ENCODE measurements around the gene PCDHB15.
"Not testable (repeated sequence)": the region's sequence is repeated elsewhere in the genome, so short reads cannot be mapped to it uniquely, and the experiment has no call there.

PCDHB15 gene

DNA sequence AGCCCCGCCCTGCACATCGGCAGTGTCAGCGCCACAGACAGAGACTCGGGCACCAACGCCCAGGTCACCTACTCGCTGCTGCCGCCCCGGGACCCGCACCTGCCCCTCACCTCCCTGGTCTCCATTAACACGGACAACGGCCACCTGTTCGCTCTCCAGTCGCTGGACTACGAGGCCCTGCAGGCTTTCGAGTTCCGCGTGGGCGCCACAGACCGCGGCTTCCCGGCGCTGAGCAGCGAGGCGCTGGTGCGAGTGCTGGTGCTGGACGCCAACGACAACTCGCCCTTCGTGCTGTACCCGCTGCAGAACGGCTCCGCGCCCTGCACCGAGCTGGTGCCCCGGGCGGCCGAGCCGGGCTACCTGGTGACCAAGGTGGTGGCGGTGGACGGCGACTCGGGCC lies 1.8 kb downstream of the PCDHB15 start:
- not testable (repeated sequence) for DNase-seq (ENCODE audit: extremely low read depth in 1 of 2, low read depth in 1 of 2)

DNA sequence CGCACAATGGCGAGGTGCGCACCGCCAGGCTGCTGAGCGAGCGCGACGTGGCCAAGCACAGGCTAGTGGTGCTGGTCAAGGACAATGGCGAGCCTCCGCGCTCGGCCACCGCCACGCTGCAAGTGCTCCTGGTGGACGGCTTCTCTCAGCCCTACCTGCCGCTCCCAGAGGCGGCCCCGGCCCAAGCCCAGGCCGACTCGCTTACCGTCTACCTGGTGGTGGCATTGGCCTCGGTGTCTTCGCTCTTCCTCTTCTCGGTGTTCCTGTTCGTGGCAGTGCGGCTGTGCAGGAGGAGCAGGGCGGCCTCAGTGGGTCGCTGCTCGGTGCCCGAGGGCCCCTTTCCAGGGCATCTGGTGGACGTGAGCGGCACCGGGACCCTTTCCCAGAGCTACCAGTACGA lies 2.2 kb downstream of the PCDHB15 start:
- not testable (repeated sequence) for DNase-seq (ENCODE audit: extremely low read depth in 1 of 2, low read depth in 1 of 2)

- DNase-seq (ENCODE audit: extremely low read depth in 1 of 2, low read depth in 1 of 2): no peak
These were observed 5.4 kb downstream of the PCDHB15 start for GRCh38 chr5:141250576-141250975.

GRCh38 chr5:141258464-141258863 lies 13.3 kb downstream of the PCDHB15 start:
- no peak for DNase-seq (ENCODE audit: extremely low read depth in 1 of 2, low read depth in 1 of 2)

DNA sequence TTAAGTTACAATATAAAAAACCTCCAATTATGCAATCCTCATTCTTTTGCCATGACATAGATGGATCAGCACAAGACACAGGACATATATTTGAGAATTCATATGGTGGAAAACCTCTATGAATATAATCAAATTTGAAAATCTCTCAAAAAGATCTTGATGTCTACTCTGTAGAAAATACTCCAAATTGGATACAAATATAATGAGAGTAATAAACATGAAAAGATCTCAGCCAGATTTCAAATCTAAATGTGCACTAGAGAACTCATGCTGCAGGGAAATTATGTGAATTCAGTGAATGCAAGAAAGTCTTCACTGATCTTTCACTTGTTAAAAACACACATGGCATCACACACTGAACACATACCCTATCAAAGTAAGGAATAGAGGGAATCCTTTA lies 13.8 kb downstream of the PCDHB15 start:
- no peak for DNase-seq (ENCODE audit: extremely low read depth in 1 of 2, low read depth in 1 of 2)

DNA sequence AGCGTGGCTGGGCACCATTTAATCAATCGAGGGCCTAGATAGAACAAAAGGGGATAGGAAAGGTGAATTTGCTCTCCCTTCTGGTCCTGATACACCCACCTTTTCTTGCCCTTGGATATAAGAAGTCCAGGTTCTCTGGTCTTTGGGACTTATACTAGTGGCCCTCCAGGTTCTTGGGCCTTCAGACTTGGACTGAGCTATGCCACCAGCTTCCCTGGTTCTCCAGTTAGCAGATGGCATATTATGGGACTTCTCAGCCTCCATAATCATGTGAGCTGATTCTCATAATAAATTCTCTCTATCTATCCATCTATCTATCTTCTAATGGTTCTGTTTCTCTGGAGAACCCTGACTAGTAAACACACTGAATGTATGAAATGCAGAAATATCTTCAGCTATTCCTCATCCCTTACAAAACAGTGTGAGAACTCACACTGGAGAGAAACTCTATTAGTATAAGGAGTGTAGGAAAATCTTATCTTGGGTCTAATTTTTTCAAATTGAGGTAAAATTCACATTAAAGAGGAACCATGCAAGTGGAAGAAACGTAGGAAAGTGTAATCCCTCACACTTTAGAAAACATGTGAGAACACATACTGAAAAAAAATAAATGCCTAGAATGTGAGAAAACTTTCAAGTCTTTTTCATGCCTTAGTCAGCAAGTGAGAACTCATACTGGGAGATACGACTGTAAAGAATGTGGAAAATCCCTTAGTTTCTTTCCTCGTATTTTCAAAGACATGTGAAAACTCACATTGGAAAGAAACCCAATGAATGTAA lies 15.5 kb downstream of the PCDHB15 start:
- DNase-seq (ENCODE audit: extremely low read depth in 1 of 2, low read depth in 1 of 2): no peak

DNA sequence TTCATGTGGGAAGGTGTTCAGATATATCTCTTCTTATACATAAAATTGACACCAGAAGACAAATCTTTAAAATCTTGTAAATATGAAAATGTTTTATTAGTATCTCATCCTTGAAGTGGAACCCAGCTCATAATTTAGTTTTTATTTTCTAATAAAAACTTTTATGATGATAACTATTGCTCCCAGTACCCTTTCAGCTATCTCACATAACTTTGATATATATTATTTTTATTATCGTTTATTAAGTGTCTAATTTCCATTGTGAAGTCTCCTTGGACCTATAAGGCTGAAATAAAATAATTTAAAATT lies 16.0 kb downstream of the PCDHB15 start:
- no peak for DNase-seq (ENCODE audit: extremely low read depth in 1 of 2, low read depth in 1 of 2)

DNA sequence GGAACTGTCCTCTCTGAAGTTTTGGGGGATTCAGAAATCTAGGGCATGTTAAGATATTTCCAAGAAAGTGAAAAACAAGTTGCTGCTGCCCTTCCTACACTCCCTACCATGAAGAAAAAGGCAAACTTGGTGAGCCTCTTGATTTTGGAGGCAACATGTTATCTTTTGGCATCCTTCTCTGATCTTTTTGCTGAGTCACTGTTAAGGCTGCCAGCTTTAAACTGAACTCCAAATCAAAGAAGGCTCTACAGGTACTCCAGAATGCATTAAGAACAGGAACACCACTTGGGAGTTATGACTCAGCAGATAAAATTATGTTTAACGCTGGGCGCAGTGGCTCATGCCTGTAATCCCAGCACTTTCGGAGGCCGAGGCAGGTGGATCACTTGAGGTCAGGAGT lies 24.0 kb downstream of the PCDHB15 start:
- no peak for DNase-seq (ENCODE audit: extremely low read depth in 1 of 2, low read depth in 1 of 2)

- DNase-seq (ENCODE audit: extremely low read depth in 1 of 2, low read depth in 1 of 2): no peak
These were observed 27.7 kb downstream of the PCDHB15 start for GRCh38 chr5:141272906-141273305.

- no peak for DNase-seq (ENCODE audit: extremely low read depth in 1 of 2, low read depth in 1 of 2)
These were observed 53.2 kb downstream of the PCDHB15 start for GRCh38 chr5:141298376-141298775.
